ENCODE results near the gene DNAJC3. TPM values are rescaled to one million over a fixed set of nuclear protein-coding genes. Genes with fewer than 3 reads are reported as not detected.

DNAJC3 gene
- total RNA-seq, 1 donor from 2014 or later = 17.4 TPM

DNA sequence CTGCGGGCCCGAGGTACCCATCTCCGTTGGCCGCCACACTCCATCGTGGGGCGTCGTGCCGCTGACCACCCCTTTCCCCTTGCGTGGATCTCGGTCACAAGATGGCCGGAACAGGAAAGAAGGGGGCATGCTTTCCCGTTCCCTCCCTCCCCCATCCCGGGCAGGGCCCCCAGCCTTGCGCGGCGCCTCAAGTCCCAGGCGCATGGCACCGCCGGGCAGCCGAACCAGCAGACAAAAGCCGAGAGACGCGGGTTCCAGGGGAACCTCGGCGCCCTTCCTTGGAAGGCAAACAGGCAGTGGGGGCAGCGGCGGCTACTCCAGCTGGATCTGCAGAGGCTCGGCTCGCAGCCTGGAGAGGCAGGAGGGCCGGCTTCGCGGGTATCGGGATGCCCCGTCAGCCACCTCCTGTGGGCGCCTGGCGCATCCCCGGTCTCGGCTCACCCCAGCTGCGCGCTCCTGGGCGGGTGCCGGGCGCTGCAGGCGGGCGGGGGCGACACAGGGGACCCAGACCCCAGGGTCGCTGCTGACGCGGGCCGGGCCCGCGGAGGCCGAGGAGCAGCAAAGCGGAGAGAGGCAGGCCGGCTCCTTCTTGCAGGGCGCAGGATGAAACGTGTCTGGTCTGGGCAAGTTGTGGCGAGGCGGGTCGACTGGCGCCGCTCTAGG is 32.9 kb upstream of the DNAJC3 start:
- TF ChIP-seq, protein P1, sequence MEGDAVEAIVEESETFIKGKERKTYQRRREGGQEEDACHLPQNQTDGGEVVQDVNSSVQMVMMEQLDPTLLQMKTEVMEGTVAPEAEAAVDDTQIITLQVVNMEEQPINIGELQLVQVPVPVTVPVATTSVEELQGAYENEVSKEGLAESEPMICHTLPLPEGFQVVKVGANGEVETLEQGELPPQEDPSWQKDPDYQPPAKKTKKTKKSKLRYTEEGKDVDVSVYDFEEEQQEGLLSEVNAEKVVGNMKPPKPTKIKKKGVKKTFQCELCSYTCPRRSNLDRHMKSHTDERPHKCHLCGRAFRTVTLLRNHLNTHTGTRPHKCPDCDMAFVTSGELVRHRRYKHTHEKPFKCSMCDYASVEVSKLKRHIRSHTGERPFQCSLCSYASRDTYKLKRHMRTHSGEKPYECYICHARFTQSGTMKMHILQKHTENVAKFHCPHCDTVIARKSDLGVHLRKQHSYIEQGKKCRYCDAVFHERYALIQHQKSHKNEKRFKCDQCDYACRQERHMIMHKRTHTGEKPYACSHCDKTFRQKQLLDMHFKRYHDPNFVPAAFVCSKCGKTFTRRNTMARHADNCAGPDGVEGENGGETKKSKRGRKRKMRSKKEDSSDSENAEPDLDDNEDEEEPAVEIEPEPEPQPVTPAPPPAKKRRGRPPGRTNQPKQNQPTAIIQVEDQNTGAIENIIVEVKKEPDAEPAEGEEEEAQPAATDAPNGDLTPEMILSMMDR (IDR thresholded peaks at IDR 0.05) = no peak
- intact Hi-C loops (cut with micrococcal nuclease) = no loop called here
- H3K4me1 Mint-ChIP-seq = peaks cover 13% of the 10 kb centered on the region
- ChIA-PET CTCF (no interaction called here), POLR2A (no interaction called here)
- no peak for ATAC-seq (ENCODE audit: low read depth)
- H3K36me3 Mint-ChIP-seq (ENCODE audit: low read depth) = no peaks in the 10 kb centered on the region
- H3K27ac Mint-ChIP-seq = no peak overlapping the region
- peak overlapping the region; percentile 59 for H3K4me3 Mint-ChIP-seq
- H3K9me3 Mint-ChIP-seq = no peaks in the 10 kb centered on the region
- H3K27me3 Mint-ChIP-seq = peaks cover 35% of the 10 kb centered on the region
- no peak for DNase-seq

DNA sequence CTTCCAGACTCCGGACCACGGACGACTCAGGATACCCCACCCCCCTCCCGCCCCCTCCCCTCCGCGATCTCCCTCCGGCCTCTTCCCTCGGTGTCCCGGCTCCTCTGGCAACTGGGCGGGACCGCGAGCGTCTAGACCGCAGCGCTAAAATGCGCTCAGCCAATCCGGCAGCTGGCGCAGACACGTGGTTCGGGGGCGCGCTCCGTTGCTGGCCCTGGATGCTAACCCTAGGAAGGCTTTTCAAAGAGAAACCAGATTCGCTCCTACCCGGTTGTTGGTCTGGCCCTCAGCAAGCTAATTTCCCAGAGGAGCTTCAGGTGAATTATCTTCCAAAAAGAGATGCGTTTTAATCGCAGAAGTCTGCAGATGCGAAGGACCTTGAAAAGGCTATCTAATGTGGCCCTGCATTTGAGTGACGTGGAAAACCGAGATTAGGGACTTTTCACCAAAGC is 32.3 kb upstream of the DNAJC3 start, which contains the start of gene DZIP1:
TSS of gene DZIP1 (minus strand) at position 106 of the 452 bp plus-strand sequence. CDS start 2,677 bp downstream, outside the sequence.
- H3K27ac Mint-ChIP-seq = no peak within 1 kb of the TSS
- POLR2A ChIA-PET = no interaction called here

DNA sequence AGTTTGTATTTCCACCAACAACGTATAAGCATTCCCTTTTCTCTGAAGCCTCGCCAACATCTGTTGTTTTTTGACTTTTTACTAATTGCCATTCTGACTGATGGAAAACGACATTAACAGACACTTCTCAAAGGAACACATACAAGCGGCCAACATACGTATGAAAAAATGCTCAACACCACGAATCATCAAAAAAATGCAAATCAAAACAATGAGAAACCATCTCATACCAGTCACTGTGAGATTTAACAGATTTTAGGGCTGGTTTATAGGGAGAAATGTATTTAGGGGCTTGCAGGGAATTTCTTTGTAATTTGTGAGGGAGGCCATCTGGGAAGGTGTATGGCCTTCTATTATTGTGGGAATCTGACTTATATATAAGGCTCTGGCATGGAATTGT is 29.6 kb upstream of the DNAJC3 start:
- ChIA-PET POLR2A (no interaction called here), CTCF (no interaction called here)
- Mint-ChIP-seq H3K4me1 (peaks cover 10% of the 10 kb centered on the region), H3K4me3 (no peak overlapping the region), H3K9me3 (no peaks in the 10 kb centered on the region), H3K27ac (no peak overlapping the region), H3K36me3 (ENCODE audit: low read depth) (no peaks in the 10 kb centered on the region), H3K27me3 (peaks cover 19% of the 10 kb centered on the region)
- TF ChIP-seq, protein P1 (IDR thresholded peaks at IDR 0.05) = no peak
- intact Hi-C loops (cut with micrococcal nuclease) = no loop called here
- ATAC-seq (ENCODE audit: low read depth) (no peak), DNase-seq (no peak)

More for the DNA sequence above, 32.3 kb upstream of the DNAJC3 start, which contains the start of gene DZIP1:
- intact Hi-C loops (cut with micrococcal nuclease) = no loop called here
- TF ChIP-seq, protein P1 (IDR thresholded peaks at IDR 0.05) = no peak
- Mint-ChIP-seq H3K36me3 (ENCODE audit: low read depth) (no peaks in the 10 kb centered on the region), H3K9me3 (no peaks in the 10 kb centered on the region), H3K27me3 (peaks cover 33% of the 10 kb centered on the region), H3K4me1 (peaks cover 13% of the 10 kb centered on the region), H3K4me3 (peak within 1 kb of the TSS; percentile 71)
- DNase-seq (no peak), ATAC-seq (ENCODE audit: low read depth) (no peak)
- CTCF ChIA-PET = no interaction called here

DNA sequence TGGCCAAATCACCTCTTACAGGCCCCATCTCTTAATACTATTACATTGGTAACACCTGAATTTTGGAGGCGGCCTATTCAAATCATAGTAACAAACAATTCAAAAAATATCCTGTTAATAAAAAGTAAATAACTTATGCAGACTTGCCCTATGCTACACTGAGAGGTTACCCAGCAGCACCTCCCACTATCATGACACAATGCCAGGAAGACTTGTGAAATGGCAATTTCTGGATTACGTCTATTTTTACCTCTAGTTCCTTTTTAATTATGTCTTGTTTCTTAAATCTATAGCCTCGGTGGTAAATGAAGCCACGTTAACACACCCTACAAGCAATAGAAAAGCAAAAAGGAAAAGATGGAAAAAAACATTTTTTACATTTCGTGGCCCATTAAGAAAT is 26.2 kb upstream of the DNAJC3 start:
- H3K36me3 Mint-ChIP-seq (ENCODE audit: low read depth) = no peaks in the 10 kb centered on the region
- H3K4me1 Mint-ChIP-seq = no peaks in the 10 kb centered on the region
- TF ChIP-seq, protein P1 (IDR thresholded peaks at IDR 0.05) = no peak
- H3K4me3 Mint-ChIP-seq = no peak overlapping the region
- ChIA-PET POLR2A (no interaction called here), CTCF (no interaction called here)
- intact Hi-C loops (cut with micrococcal nuclease) = loop anchor here (10.0 kb wide), 1 partner anchor 54 kb away; no protein-coding TSS in a partner anchor
- no peaks in the 10 kb centered on the region for H3K9me3 Mint-ChIP-seq
- peaks cover 6% of the 10 kb centered on the region for H3K27me3 Mint-ChIP-seq
- DNase-seq (no peak), ATAC-seq (ENCODE audit: low read depth) (no peak)
- H3K27ac Mint-ChIP-seq = no peak overlapping the region

DNA sequence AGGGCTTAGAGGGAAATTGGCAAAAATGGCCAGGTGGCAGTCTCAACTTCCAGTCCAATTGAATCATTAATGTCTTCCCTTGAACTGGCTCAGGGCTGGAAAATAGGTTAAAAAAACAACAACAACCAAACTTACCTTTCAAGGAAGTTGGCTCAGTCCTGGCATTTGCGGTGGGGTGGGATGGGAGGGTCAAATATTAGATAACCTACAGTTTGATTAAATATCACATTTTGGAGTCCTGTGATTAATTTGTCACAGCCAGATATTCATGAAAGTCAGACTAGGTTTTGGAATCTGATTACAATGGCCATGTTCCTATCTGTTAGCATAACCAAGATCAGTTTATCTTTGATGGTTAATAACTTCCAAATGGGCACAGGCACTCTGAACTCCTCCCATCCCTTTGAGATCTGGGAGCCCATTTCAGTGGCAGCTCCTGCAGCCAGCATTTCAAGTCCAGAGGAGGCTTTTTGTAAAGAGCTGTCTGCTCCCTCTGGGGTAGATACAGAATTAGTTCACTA is 24.6 kb upstream of the DNAJC3 start:
- no peak overlapping the region for H3K4me3 Mint-ChIP-seq
- ATAC-seq (ENCODE audit: low read depth) (no peak), DNase-seq (no peak)
- H3K27ac Mint-ChIP-seq = no peak overlapping the region
- no peaks in the 10 kb centered on the region for H3K4me1 Mint-ChIP-seq
- intact Hi-C loops (cut with micrococcal nuclease) = loop anchor here (10.0 kb wide), 1 partner anchor 52 kb away; no protein-coding TSS in a partner anchor
- TF ChIP-seq, protein P1 (IDR thresholded peaks at IDR 0.05) = no peak
- no peaks in the 10 kb centered on the region for H3K9me3 Mint-ChIP-seq
- ChIA-PET POLR2A (no interaction called here), CTCF (no interaction called here)
- H3K27me3 Mint-ChIP-seq = peaks cover 7% of the 10 kb centered on the region
- H3K36me3 Mint-ChIP-seq (ENCODE audit: low read depth) = no peaks in the 10 kb centered on the region
